IPS-20b (cell line): ENCODE measurements around the gene POT1.
A peak's percentile ranks its signal among the peaks of the same experiment; 100 is the strongest.
"Not testable (repeated sequence)": the region's sequence is repeated elsewhere in the genome, so short reads cannot be mapped to it uniquely, and the experiment has no call there.

Experiments
- H3K27ac ChIP-seq: one replicate; pipeline ENCODE4 v1.5.1; 2013; ENCODE audit warnings: low read length
- H3K27me3 ChIP-seq: 2 replicates; pipeline ENCODE4 v1.6.1; 2013; ENCODE audit warnings: mild to moderate bottlenecking, low read length, inconsistent platforms; ENCODE audit not compliant: insufficient read depth
- H3K36me3 ChIP-seq: 2 replicates; pipeline ENCODE4 v1.6.1; 2013; ENCODE audit warnings: low read depth, mild to moderate bottlenecking, inconsistent platforms, low read length, moderate library complexity; ENCODE audit not compliant: insufficient read depth
- H3K4me1 ChIP-seq: 2 replicates; pipeline ENCODE4 v1.6.1; 2013; ENCODE audit warnings: mild to moderate bottlenecking, control low read depth, inconsistent platforms, low read length, moderate library complexity; ENCODE audit not compliant: insufficient read depth
- H3K4me3 ChIP-seq: 2 replicates; pipeline ENCODE4 v1.5.1; 2013; ENCODE audit warnings: mild to moderate bottlenecking, low read length, inconsistent platforms
- H3K9ac ChIP-seq: 2 replicates; pipeline ENCODE4 v1.6.1; 2013; ENCODE audit warnings: low read depth, mild to moderate bottlenecking, inconsistent platforms, low read length, moderate library complexity
- H3K9me3 ChIP-seq: 2 replicates; pipeline ENCODE4 v1.6.1; 2013; ENCODE audit warnings: mild to moderate bottlenecking, low read depth, low read length, inconsistent platforms; ENCODE audit not compliant: insufficient read depth

POT1 gene, protein sequence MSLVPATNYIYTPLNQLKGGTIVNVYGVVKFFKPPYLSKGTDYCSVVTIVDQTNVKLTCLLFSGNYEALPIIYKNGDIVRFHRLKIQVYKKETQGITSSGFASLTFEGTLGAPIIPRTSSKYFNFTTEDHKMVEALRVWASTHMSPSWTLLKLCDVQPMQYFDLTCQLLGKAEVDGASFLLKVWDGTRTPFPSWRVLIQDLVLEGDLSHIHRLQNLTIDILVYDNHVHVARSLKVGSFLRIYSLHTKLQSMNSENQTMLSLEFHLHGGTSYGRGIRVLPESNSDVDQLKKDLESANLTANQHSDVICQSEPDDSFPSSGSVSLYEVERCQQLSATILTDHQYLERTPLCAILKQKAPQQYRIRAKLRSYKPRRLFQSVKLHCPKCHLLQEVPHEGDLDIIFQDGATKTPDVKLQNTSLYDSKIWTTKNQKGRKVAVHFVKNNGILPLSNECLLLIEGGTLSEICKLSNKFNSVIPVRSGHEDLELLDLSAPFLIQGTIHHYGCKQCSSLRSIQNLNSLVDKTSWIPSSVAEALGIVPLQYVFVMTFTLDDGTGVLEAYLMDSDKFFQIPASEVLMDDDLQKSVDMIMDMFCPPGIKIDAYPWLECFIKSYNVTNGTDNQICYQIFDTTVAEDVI

DNA sequence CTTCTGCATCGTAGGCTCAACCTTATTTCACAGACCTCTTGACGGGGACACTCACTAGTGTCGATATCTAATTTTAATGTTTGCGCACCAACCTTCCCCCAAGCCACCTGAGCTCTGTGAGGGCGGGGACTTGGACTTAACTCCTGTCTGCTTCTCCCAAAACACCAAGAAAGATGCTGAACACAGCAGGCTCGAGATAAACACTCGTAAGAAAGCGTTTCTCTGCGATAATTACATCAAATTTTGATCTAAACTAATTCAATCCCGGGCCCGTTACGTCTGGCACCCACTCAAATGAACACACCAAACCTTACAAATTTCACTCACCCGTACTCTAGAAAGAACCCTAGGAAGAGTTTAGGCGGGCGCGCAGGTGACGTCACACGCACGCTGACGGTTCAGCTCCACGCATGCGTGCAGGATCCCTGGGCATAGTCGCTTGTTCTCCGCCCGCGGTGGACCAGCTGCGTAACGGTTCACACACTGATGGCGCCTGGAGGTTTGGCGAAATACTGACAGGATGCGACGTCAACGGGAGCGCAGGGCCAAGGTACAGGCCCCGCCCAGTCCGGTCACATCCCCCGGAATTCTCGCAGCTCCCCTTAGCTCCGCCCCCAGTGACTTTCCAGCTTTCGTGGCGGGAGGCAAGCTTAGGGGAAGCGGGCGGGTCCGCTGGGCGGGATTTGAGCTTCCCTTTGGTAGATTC, at the start of gene POT1:
Gene POT1, minus strand, starts transcription at position 359 of the 706 bp plus-strand sequence. CDS start 32,652 bp downstream, outside the sequence.
- no peaks in the 10 kb centered on the region for H3K36me3 ChIP-seq
- H3K9me3 ChIP-seq = no peaks in the 10 kb centered on the region
- H3K4me1 ChIP-seq = no peaks in the 10 kb centered on the region
- no peaks in the 10 kb centered on the region for H3K27me3 ChIP-seq
- H3K4me3 ChIP-seq = peak within 1 kb of the TSS; percentile 92
- no peak within 1 kb of the TSS for H3K27ac ChIP-seq
- peak within 1 kb of the TSS; percentile 86; the same call in 1 of the 2 replicates for H3K9ac ChIP-seq

DNA sequence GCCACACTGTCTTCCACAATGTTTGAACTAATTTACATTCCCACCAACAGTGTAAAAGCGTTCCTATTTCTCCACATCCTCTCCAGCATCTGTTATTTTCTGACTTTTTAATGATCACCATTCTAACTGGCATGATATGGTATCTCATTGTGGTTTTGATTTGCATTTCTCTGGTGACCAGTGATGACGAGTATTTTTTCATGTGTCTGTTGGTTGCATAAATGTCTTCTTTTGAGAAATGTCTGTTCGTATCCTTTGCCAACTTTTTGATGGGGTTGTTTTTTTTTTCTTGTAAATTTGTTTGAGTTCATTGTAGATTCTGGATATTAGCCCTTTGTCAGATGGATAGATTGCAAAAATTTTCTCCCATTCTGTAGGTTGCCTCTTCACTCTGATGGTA, 45.5 kb upstream of the POT1 start:
- not testable (repeated sequence) for H3K9ac ChIP-seq, H3K9me3 ChIP-seq, H3K4me1 ChIP-seq, H3K36me3 ChIP-seq, H3K27me3 ChIP-seq, H3K27ac ChIP-seq, H3K4me3 ChIP-seq

DNA sequence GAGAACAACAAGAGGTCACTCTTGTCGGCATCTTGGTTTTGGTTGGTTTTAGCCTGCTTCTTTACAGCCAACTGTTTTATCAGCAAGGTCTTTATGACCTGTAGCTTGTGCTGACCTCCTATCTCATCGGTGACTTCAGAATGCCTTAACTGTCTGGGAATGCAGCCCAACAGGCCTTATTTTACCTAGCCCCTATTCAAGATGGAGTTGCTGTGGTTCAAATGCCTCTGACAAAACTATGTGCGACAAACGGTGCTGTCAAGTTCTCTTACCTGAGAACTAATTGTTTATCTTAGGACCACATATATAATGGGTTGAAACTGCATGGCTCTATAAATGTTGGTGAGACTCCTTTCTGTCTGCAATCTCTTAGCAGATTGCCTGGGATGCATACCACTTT, 35.9 kb upstream of the POT1 start:
- H3K9ac ChIP-seq = no peak overlapping the region
- no peaks in the 10 kb centered on the region for H3K4me1 ChIP-seq
- H3K27me3 ChIP-seq = no peaks in the 10 kb centered on the region

DNA sequence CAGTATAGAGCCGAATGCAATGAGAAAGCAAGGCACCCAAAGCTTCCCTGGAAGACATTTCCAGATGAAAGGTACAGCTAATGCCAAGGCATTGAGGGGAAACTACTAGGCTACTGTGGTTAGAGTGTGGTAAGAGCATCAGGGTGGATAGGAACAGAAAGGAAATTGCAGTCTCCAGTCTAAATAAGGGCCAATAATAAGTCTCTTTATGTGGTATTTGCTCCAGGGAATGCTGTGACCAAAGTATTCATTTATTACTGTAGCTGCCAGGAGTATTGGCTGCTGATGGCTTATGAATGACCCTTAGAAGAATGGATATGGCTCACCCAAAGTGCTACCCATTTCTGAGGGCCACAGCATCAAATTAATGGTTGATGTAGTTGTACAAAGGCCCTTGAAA, 30.1 kb upstream of the POT1 start:
- Histone ChIP-seq H3K36me3 (no peaks in the 10 kb centered on the region), H3K27me3 (no peaks in the 10 kb centered on the region), H3K4me1 (no peaks in the 10 kb centered on the region), H3K27ac (no peak overlapping the region), H3K9ac (no peak overlapping the region), H3K4me3 (no peak overlapping the region), H3K9me3 (peaks cover 22% of the 10 kb centered on the region)

More for the DNA sequence above, 35.9 kb upstream of the POT1 start:
- H3K9me3 ChIP-seq = no peaks in the 10 kb centered on the region
- H3K36me3 ChIP-seq = no peaks in the 10 kb centered on the region
- no peak overlapping the region for H3K27ac ChIP-seq
- H3K4me3 ChIP-seq = no peak overlapping the region

DNA sequence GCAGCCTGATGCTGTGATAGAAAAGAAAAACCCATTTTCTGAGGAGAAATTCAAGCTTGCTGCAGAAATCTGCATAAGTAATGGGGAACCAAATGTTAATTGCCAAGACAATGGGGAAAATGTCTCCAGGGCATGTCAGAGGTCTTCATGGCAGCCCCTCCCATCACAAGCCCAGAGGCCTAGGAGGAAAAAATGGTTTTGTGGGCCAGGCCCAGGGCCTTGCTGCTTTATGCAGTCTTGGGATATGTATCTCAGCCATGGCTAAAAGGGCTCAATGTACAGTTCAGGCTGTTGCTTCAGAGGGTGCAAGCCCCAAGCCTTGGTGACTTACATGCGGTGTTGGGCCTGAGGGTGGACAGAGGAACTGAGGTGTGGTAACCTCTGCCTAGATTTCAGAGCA, 28.3 kb upstream of the POT1 start:
- not testable (repeated sequence) for H3K9ac ChIP-seq, H3K27me3 ChIP-seq, H3K36me3 ChIP-seq, H3K4me1 ChIP-seq, H3K27ac ChIP-seq, H3K4me3 ChIP-seq
- peaks cover 22% of the 10 kb centered on the region for H3K9me3 ChIP-seq

DNA sequence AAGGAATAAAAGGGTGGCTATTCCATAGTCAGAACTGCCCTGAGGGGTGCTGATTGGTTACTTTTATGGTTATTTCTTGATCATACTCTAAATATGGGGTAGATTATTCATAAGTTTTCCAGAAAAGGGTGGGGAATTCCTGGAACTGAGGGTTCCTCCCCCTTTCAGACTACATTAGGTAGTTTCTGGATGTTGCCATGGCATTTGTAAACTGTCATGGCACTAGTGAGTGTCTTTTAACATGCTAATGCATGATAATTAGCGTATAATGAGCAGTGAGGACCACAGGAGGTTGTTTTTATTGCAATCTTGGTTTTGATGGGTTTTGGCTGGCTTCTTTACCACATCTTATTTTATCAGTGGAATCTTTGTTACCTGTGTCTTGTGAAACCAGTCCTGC, 26.5 kb upstream of the POT1 start:
- Histone ChIP-seq H3K36me3 (no peaks in the 10 kb centered on the region), H3K9ac (no peak overlapping the region), H3K4me1 (no peaks in the 10 kb centered on the region), H3K27me3 (no peaks in the 10 kb centered on the region), H3K9me3 (peaks cover 22% of the 10 kb centered on the region), H3K27ac (no peak overlapping the region), H3K4me3 (no peak overlapping the region)

DNA sequence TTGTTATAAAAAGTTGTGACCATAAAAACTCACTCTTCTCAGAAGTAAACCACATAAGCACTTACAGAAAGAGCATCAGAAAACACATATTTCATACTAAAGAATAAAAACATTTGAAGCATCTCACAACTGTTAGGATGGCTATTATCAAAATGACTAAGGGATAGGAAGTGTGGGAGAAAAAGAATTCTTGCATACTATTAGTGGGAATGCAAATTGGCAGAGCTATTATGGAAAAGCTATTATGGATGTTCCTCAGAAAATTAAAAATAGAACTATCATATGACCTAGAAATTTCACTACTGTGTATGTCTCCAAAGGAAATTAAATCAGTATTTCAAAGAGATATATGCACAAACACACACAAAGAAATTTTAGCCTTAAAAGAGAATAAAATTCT, 25.2 kb upstream of the POT1 start:
- no peaks in the 10 kb centered on the region for H3K36me3 ChIP-seq
- no peaks in the 10 kb centered on the region for H3K4me1 ChIP-seq
- H3K27ac ChIP-seq = no peak overlapping the region
- H3K9me3 ChIP-seq = peaks cover 22% of the 10 kb centered on the region
- H3K9ac ChIP-seq = no peak overlapping the region
- no peak overlapping the region for H3K4me3 ChIP-seq
- H3K27me3 ChIP-seq = no peaks in the 10 kb centered on the region

DNA sequence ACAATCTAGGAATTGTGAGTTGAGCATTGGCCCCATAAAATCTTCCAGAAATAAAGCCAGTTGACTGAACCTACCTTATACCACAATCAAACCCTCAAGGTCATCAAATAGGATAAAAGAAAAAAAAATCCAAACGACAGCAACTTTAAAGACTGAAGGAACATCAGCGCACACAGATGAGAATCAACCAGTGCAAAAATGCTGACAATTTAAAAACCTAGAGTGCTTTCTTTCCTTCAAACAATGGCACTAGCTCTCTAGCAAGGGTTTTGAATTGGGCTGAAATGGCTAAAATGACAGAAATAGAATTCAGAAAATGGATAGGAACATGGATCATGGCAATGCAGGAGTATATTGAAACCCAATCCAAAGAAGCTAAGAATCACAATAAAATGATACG, 16.1 kb upstream of the POT1 start:
- Histone ChIP-seq H3K9me3 (peaks cover 3% of the 10 kb centered on the region), H3K27me3 (no peaks in the 10 kb centered on the region), H3K27ac (no peak overlapping the region), H3K36me3 (no peaks in the 10 kb centered on the region), H3K9ac (no peak overlapping the region), H3K4me1 (no peaks in the 10 kb centered on the region), H3K4me3 (no peak overlapping the region)

DNA sequence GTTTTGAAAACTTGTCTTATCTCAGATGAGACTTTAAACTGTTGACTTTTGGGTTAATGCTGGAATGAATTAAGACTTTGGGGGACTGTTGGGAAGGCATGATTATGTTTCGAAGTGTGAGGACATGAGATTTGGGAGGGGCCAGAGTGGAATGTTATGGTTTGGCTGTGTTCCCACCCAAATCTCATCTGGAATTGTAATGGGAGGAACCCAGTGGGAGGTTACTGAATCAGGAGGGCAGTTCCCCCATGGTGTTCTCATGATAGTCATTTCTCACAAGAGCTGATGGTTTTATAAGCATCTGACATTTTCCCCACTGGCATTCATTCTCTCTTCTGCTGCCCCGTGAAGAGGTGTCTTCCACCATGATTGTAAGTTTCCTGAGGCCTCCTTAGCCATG, 13.8 kb upstream of the POT1 start:
- Histone ChIP-seq H3K36me3 (no peaks in the 10 kb centered on the region), H3K9ac (no peak overlapping the region), H3K4me1 (no peaks in the 10 kb centered on the region), H3K9me3 (peaks cover 3% of the 10 kb centered on the region), H3K27ac (no peak overlapping the region), H3K4me3 (no peak overlapping the region), H3K27me3 (no peaks in the 10 kb centered on the region)

DNA sequence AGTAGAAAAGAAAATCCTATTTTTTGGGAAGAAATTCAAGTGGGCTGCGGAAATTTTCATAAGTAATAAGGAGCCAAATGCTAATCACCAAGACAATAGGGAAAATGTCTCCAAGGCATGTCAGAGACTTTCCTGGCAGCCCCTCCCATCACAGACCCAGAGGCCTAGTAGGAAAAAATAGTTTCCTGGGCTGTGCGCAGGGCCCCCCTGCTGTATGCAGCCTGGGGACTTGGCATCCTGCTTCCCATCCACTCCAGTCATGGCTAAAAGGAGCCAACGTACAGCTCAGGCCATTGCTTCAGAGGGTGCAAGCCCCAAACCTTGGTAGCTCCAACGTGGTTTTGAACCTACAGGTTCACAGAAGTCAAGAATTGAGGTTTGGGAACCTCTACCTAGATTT, 12.8 kb upstream of the POT1 start:
- no peak overlapping the region for H3K9ac ChIP-seq
- no peaks in the 10 kb centered on the region for H3K36me3 ChIP-seq
- H3K27me3 ChIP-seq = no peaks in the 10 kb centered on the region
- H3K27ac ChIP-seq = no peak overlapping the region
- no peak overlapping the region for H3K4me3 ChIP-seq
- no peaks in the 10 kb centered on the region for H3K4me1 ChIP-seq
- peaks cover 3% of the 10 kb centered on the region for H3K9me3 ChIP-seq

DNA sequence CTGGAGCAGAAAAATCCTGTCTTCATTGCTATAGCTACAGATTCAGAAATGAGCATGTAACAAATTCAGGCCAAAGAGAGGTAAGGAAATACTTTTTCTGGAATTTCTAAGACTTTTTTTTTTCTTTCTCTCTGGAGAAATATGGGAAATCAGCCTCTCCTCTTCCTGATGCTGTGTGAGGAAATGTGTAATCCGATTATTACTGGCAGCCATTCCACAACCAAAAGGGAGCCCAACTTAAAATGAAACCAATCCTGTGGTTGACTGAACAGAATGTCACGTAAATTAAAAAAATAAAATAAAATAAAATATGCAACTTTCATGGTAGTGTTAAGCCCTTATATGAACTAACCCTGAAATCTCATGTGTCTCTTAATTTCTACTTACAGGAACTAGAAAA, 10.7 kb upstream of the POT1 start:
- no peak overlapping the region for H3K4me3 ChIP-seq
- no peak overlapping the region for H3K9ac ChIP-seq
- H3K36me3 ChIP-seq = no peaks in the 10 kb centered on the region
- H3K9me3 ChIP-seq = peaks cover 1% of the 10 kb centered on the region; the same call in 1 of the 2 replicates
- no peak overlapping the region for H3K27ac ChIP-seq
- no peaks in the 10 kb centered on the region for H3K4me1 ChIP-seq
- H3K27me3 ChIP-seq = no peaks in the 10 kb centered on the region

DNA sequence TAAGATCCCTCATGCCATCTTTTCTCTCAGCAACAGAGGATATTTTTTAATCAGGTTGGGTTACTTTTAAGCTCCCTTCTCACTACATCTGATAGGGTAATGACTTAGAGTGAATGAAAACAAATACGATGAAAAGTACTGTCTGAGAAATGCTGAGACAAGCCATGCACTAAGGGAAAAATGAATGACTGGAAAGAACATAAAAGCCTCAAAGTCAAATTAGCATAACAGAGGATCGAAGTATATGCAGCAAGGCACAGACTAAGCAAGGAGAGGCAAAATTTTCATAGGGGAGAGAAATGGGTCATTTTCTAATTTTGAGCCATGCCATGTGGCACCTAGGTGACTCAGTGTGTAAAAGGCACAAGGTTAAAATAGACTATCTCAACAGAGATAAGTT, 8.5 kb upstream of the POT1 start:
- Histone ChIP-seq H3K4me3 (no peak overlapping the region), H3K9ac (no peak overlapping the region), H3K27me3 (no peaks in the 10 kb centered on the region), H3K36me3 (no peaks in the 10 kb centered on the region), H3K27ac (no peak overlapping the region), H3K9me3 (no peaks in the 10 kb centered on the region), H3K4me1 (no peaks in the 10 kb centered on the region)
